ENCODE results near the gene SMPD1.
A peak's percentile ranks its signal among the peaks of the same experiment; 100 is the strongest.

Gene SMPD1

DNA sequence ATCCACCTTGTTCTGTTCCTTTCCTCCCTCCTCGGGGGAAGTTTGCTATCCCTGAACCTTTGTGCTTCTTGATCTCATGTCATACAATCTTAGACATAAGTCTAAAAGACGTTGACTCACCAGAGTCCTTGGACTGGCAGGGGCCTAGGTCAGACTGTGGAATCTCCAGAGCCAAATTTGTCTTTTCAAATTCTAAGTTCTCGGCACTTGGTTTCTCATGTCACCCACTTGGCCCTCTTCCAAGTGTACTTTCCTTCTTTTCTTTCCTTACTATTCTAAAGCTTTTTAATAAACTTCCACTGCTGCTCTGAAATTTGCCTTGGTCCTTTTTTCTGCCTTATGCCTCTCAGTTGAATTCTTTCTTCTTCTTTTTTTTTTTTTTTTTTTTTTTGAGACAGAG, 30.1 kb upstream of the SMPD1 start:
- ATAC-seq (ENCODE audit: insufficient read depth, low read depth), result no peak
- Histone ChIP-seq H3K27me3 (ENCODE audit: insufficient read depth, low read length, poor library complexity) (peaks cover 6% of the 10 kb centered on the region), H3K4me2 (ENCODE audit: insufficient read depth, low read length) (no peak overlapping the region), H3K27ac (ENCODE audit: low read length) (no peak overlapping the region), H2AFZ (ENCODE audit: low read depth, low read length) (no peak overlapping the region), H3K4me1 (ENCODE audit: insufficient read depth, low read length) (no peaks in the 10 kb centered on the region), H3K79me2 (ENCODE audit: insufficient read depth, low read length) (no peaks in the 10 kb centered on the region), H3K36me3 (ENCODE audit: insufficient read depth, low read length) (no peaks in the 10 kb centered on the region), H3K9me3 (ENCODE audit: insufficient read depth, low read length, severe bottlenecking) (no peaks in the 10 kb centered on the region), H3K9ac (ENCODE audit: low read depth, low read length) (no peak overlapping the region), H3K4me3 (ENCODE audit: low read depth in 1 of 2, low read length in 2 of 2) (no peak overlapping the region), H4K20me1 (ENCODE audit: insufficient read depth, low read length) (0 out of 2 replicates have a peak, but pooled peaks cover 2% of the 10 kb centered on the region)
- TF ChIP-seq EZH2 (IDR thresholded peaks at IDR 0.05; ENCODE audit: borderline replicate concordance, low read depth, low read length, severe bottlenecking) (no peak), CTCF (IDR thresholded peaks at IDR 0.05; ENCODE audit: borderline replicate concordance, extremely low read depth, low read length, poor library complexity, severe bottlenecking) (no peak)
- no peak for DNase-seq

GRCh38 chr11:6362185-6362872, 27.9 kb upstream of the SMPD1 start:
- H3K27ac ChIP-seq (ENCODE audit: low read length), result no peak overlapping the region
- no peak overlapping the region for H3K4me2 ChIP-seq (ENCODE audit: insufficient read depth, low read length)
- H3K9ac ChIP-seq (ENCODE audit: low read depth, low read length), result no peak overlapping the region
- no peak overlapping the region for H3K4me3 ChIP-seq (ENCODE audit: low read depth in 1 of 2, low read length in 2 of 2)
- H3K36me3 ChIP-seq (ENCODE audit: insufficient read depth, low read length), result no peaks in the 10 kb centered on the region
- no peaks in the 10 kb centered on the region for H3K9me3 ChIP-seq (ENCODE audit: insufficient read depth, low read length, severe bottlenecking)
- H2AFZ ChIP-seq (ENCODE audit: low read depth, low read length), result no peak overlapping the region
- DNase-seq (no peak), ATAC-seq (ENCODE audit: insufficient read depth, low read depth) (no peak)
- TF ChIP-seq CTCF (IDR thresholded peaks at IDR 0.05; ENCODE audit: borderline replicate concordance, extremely low read depth, low read length, poor library complexity, severe bottlenecking) (no peak), EZH2 (IDR thresholded peaks at IDR 0.05; ENCODE audit: borderline replicate concordance, low read depth, low read length, severe bottlenecking) (no peak)
- 0 out of 2 replicates have a peak, but pooled peaks cover 2% of the 10 kb centered on the region for H4K20me1 ChIP-seq (ENCODE audit: insufficient read depth, low read length)
- H3K79me2 ChIP-seq (ENCODE audit: insufficient read depth, low read length), result no peaks in the 10 kb centered on the region
- H3K27me3 ChIP-seq (ENCODE audit: insufficient read depth, low read length, poor library complexity), result peaks cover 6% of the 10 kb centered on the region
- H3K4me1 ChIP-seq (ENCODE audit: insufficient read depth, low read length), result no peaks in the 10 kb centered on the region

GRCh38 chr11:6362873-6363678, 27.2 kb upstream of the SMPD1 start:
- H3K4me2 ChIP-seq (ENCODE audit: insufficient read depth, low read length), result no peak overlapping the region
- peaks cover 6% of the 10 kb centered on the region for H3K27me3 ChIP-seq (ENCODE audit: insufficient read depth, low read length, poor library complexity)
- no peaks in the 10 kb centered on the region for H3K79me2 ChIP-seq (ENCODE audit: insufficient read depth, low read length)
- TF ChIP-seq CTCF (IDR thresholded peaks at IDR 0.05; ENCODE audit: borderline replicate concordance, extremely low read depth, low read length, poor library complexity, severe bottlenecking) (peak; percentile 91), EZH2 (IDR thresholded peaks at IDR 0.05; ENCODE audit: borderline replicate concordance, low read depth, low read length, severe bottlenecking) (no peak)
- no peak overlapping the region for H3K27ac ChIP-seq (ENCODE audit: low read length)
- H4K20me1 ChIP-seq (ENCODE audit: insufficient read depth, low read length), result 0 out of 2 replicates have a peak, but pooled peaks cover 2% of the 10 kb centered on the region
- no peaks in the 10 kb centered on the region for H3K9me3 ChIP-seq (ENCODE audit: insufficient read depth, low read length, severe bottlenecking)
- no peak overlapping the region for H3K9ac ChIP-seq (ENCODE audit: low read depth, low read length)
- no peak overlapping the region for H2AFZ ChIP-seq (ENCODE audit: low read depth, low read length)
- ATAC-seq (ENCODE audit: insufficient read depth, low read depth), result peak; percentile 100
- DNase-seq, result peak; percentile 75
- no peaks in the 10 kb centered on the region for H3K36me3 ChIP-seq (ENCODE audit: insufficient read depth, low read length)
- H3K4me1 ChIP-seq (ENCODE audit: insufficient read depth, low read length), result no peaks in the 10 kb centered on the region
- H3K4me3 ChIP-seq (ENCODE audit: low read depth in 1 of 2, low read length in 2 of 2), result no peak overlapping the region
